ENCODE data around the gene AOC2.
A peak's percentile ranks its signal among the peaks of the same experiment; 100 is the strongest.
"Not testable (repeated sequence)": the region's sequence is repeated elsewhere in the genome, so short reads cannot be mapped to it uniquely, and the experiment has no call there.

Gene AOC2

DNA sequence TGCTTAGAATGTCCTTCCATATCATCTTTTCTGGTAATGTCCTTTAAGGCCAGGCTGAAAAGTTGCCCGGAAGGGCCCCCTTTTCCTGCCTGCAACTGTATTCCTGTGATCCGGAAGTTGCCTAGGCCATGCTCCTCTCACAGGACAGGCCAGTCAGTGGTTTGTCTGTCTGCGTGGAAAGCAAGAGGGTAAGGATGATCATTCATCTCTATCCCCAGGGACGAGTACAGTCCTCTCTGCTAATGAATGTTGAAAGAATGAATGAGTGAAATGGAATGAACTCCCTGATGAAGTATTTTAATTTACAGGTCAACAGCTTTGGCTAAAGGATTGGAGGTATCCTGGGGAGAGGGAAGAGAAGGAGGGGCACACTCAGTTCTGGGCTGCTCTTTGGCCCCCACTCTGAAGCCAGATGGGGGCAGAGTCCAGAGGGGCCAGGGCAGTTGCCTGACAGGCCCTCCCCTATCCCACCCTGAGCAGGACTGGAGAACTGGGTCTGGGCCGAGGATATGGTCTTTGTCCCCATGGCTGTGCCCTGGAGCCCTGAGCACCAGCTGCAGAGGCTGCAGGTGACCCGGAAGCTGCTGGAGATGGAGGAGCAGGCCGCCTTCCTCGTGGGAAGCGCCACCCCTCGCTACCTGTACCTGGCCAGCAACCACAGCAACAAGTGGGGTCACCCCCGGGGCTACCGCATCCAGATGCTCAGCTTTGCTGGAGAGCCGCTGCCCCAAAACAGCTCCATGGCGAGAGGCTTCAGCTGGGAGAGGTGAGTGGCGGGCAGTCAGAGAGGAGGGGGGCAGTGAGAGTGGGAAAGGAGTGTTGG, 9.8 kb downstream of the AOC2 start:
- DNase-seq = no peak

GRCh38 chr17:42855048-42855596, 10.7 kb downstream of the AOC2 start:
- no peak for DNase-seq

GRCh38 chr17:42856093-42856492, 11.7 kb downstream of the AOC2 start:
- DNase-seq = not testable (repeated sequence)

DNA sequence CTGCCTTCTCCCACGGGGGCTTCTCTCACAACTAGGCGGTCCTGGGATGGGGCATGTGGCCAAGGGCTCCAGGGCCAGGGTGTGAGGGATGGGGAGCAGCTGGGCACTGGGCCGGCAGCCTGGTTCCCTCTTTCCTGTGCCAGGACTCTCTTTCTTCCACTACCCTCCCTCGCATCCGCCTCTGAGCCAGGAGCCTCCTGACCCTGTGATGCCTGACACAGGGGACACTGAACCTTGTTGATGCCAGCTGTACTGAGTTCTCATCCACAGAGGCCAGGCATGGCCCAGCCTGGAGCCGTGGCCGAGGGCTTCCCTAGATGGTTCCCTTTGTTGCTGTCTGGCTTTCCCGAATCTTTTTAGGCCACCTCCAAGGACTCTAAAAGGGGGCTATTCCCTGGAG, 12.1 kb downstream of the AOC2 start:
- not testable (repeated sequence) for DNase-seq

DNA sequence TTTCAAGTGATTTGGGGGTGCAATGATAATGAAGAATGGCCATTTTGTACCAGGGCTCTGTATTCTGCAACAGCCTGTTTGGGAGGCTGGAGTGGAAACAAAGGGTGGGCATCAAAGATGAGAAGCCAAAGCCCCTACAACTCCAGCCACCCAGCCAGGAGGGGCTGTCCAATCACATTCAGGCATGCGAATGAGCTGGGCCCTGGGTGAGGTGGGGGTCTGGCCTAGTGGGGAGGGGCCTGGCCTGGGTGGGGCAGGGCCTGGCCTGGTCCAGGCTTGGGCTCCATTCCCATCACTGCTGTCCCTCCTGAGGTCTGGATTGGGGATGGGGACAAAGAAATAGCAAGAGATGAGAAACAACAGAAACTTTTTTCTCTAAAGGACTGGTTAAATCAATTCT, 13.0 kb downstream of the AOC2 start:
- DNase-seq = no peak

DNA sequence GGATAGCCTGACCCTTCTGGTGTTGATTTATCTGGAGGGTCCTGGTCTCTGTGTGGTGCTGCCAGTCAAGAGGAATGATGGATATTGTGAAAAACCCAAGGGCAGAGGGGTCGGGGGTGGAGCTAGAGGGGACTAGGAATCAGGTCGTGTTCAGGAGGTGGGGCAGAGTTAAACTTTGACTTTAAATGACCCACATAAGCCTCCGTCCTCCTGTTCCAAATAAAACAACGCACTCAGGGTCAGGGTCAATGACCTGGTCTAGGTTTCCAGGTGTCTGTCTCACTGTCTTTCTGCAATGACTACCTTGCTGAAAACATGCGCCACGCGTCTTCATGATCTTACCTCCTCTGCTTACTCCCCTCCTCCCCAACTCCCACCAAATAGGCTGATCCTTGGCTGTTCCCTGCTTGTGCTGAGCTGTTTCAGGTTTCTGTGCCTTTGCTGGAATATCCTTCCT, 21.3 kb downstream of the AOC2 start:
- no peak for DNase-seq

- DNase-seq = no peak
Observed at GRCh38 chr17:42866216-42866615, 21.8 kb downstream of the AOC2 start.

DNA sequence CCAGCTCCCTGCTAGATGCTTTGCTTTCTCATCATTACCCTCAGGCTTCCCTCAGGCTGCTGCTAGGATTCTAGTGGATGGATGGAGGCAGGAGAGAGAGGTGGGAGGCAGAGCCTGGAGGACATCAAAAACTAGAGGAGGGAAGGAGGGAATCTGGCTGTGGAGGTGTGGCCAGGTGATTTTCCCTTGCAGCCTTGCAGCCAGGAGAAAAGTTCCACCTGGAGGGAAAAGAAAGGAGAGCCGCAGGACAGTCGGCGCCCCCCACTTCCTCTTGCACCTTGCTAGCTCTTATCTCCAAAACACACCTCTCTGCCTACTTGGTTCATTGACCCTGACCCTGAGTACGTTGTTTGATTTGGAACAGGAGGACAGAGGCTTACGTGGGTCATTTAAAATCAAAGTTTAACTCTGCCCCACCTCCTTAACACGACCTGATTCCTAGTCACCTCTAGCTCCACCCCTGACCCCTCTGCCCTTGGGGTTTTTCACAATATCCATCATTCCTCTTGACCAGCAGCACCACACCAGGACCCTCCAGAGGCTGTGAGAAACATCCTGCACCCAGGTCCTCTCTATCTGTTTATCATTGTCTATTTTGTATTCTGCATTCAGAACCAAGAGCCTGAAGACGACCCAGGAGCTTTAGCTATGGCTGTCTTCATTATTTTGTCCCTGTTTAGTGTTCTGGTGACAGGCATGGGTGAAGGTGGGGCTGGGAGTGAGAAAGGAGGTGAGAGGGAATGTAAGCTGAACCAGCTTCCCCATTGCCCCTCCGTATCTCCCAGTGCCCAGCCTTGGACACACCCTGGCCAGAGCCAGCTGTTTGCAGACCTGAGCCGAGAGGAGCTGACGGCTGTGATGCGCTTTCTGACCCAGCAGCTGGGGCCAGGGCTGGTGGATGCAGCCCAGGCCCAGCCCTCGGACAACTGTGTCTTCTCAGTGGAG, 22.5 kb downstream of the AOC2 start:
- no peak for DNase-seq

DNA sequence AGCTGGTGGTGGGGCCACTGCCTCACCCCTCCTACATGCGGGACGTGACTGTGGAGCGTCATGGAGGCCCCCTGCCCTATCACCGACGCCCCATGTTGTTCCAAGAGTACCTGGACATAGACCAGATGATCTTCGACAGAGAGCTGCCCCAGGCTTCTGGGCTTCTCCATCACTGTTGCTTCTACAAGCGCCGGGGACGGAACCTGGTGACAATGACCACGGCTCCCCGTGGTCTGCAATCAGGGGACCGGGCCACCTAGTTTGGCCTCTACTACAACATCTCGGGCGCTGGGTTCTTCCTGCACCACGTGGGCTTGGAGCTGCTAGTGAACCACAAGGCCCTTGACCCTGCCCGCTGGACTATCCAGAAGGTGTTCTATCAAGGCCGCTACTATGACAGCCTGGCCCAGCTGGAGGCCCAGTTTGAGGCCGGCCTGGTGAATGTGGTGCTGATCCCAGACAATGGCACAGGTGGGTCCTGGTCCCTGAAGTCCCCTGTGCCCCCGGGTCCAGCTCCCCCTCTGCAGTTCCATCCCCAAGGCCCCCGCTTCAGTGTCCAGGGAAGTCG, 23.4 kb downstream of the AOC2 start:
- DNase-seq = not testable (repeated sequence)

DNA sequence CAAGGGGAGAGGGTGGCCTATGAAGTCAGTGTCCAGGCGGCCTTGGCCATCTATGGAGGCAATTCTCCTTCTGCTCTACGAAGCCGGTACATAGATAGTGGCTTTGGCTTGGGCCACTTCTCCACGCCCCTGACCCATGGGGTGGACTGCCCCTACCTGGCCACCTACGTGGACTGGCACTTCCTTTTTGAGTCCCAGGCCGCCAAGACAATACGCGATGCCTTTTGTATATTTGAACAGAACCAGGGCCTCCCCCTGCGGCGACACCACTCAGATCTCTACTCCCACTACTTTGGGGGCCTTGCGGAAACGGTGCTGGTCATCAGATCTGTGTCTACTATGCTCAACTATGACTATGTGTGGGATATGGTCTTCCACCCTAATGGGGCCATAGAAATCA, 24.0 kb downstream of the AOC2 start:
- DNase-seq = no peak

- no peak for DNase-seq
Observed at GRCh38 chr17:42871647-42872046, 27.3 kb downstream of the AOC2 start.

DNA sequence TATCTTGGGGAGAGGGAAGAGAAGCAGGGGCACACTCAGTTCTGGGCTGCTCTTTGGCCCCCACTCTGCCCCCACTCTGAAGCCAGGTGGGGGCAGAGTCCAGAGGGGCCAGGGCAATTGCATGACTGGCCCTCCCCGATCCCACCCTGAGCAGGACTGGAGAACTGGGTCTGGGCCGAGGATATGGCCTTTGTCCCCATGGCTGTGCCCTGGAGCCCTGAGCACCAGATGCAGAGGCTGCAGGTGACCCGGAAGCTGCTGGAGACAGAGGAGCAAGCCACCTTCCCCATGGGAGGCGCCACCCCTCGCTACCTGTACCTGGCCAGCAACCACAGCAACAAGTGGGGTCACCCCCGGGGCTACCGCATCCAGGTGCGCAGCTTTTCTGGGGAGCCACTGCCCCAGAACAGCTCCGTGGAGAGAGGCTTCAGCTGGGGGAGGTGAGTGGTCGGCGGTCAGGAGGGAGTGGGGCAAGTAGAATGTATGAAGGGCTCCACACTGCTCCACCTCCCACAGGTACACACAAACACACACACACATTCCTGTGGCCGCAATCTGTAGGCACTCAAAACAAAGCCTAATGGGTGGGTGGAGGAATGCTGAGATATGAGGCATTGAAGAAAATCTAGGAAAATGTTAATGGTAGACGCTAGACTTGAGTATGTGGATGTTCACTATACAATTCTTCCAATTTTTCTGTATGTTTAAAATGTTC, 28.0 kb downstream of the AOC2 start:
- no peak for DNase-seq

- DNase-seq = no peak
Observed at GRCh38 chr17:42873315-42873714, 28.9 kb downstream of the AOC2 start.

- DNase-seq = not testable (repeated sequence)
Observed at GRCh38 chr17:42873932-42874695, 29.7 kb downstream of the AOC2 start.

GRCh38 chr17:42877037-42877436, 32.7 kb downstream of the AOC2 start:
- DNase-seq = no peak

- DNase-seq = no peak
Observed at GRCh38 chr17:42878123-42878880, 33.9 kb downstream of the AOC2 start.

DNA sequence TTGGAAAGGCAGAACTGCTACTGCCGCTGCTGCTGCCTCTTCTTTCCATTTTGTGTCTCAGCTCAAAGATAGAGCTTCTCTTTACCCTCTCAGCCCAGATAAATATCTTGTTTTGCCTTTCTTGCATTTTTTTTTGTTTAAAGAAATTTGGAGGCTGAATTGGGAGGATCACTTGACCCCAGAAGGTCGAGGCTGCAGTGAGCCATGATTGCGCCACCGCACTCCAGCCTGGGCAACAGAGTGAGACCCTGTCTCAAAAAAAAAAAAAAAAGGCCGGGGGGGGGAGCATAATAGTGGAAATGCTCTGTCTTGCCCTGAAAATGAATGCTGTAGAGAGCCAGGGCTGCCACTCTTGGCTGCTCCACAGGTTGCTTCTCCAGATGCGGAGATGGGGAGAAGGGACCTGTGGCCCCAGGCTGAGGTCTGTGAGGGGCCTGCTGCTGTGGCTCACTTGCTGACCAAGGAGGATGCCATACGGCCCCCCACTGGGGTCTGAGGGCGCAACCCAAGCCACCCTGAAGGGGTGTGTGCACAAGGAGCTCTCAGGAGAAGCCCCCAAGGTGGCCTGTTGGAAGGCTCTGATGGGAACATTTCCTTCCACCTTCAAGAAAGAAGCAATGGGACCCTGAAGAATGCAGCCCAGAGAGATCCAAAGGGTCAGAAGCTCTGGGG, 34.7 kb downstream of the AOC2 start:
- DNase-seq = no peak

GRCh38 chr17:42879596-42879985, 35.2 kb downstream of the AOC2 start:
- DNase-seq = no peak

- DNase-seq = no peak
Observed at GRCh38 chr17:42880776-42881310, 36.5 kb downstream of the AOC2 start.

- peak; percentile 78 for DNase-seq
Observed at GRCh38 chr17:42881706-42882105, 37.3 kb downstream of the AOC2 start.
